Smooth muscle cell of the brain vasculature (primary cell): Measurements from ENCODE around the gene CAMK1D.

Experiments used
- DNase-seq: peaks from one replicate; pipeline ENCODE4 v3.0.0-alpha.2; 2012; ENCODE audit warnings: low read depth, low spot score

Gene CAMK1D

DNA sequence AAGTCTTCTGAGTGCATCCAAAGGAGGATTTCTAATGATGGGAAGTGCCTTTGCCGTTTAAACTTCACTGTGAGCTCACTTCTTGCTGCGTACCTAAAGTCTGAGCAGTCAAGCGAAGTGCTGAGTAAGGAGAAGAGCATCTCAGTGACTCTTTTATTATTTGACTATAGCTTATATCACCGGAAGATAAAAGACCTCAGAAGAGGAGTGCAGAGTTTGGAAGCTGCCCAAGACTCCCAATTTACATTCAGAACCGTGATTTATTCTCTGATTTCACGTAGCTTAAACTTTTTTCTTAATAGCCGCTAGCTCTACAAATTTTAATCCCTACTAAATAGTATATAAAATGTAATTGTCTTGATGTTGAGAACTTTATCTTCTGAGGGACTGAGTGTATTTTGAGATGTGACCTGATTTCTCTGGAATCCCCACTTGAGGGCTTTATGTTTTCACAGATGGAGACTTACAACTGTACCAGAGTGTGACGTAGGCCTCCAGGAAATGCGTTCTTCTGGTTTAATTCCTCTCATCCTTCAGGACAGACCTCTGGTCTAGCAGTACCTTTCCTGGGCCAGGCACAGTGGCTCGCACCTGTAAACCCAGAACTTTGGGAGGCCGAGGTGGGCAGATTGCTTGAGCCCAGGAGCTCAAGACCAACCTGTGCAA, 51.1 kb downstream of the CAMK1D start:
- no peak for DNase-seq

DNA sequence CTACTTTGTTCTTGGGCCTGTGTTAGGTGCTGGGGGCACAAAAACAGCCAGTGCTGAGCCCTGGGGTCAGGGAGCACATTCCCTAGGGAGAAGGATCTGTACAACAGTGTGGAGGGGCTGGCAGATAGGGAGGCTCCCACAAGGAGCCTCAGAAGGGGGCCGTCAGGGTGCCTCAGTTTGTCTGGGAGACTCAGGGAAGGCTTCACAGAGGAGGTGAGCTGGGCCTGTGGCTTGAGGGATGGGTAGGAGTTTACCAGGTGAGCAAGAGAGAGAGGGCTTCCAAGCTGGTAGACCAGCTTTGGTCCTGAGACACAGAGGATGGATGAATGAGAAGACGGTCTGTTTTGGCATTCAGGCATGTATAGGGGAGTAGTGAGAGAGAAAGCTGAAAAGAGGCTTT, 52.1 kb downstream of the CAMK1D start:
- DNase-seq, result no peak

DNA sequence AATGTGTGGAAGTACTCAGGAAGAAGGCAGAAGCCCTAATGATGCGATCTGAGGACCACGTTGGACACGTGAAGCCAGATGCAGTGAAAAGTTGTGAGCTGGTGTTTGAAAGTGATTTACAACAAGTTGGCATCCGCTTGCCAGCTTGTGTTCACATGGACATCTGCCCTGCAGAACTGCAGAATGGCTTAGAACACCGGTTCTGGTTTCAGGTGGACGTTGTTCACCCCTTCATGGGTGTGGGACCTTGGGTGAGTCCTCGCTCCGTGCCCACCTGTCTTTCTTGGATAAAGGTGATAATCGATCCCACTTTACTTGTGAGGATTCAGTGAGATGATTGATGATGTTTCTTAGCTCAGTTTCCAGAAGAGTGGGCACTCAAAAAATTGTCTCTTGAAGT, 53.8 kb downstream of the CAMK1D start:
- DNase-seq, result no peak

DNA sequence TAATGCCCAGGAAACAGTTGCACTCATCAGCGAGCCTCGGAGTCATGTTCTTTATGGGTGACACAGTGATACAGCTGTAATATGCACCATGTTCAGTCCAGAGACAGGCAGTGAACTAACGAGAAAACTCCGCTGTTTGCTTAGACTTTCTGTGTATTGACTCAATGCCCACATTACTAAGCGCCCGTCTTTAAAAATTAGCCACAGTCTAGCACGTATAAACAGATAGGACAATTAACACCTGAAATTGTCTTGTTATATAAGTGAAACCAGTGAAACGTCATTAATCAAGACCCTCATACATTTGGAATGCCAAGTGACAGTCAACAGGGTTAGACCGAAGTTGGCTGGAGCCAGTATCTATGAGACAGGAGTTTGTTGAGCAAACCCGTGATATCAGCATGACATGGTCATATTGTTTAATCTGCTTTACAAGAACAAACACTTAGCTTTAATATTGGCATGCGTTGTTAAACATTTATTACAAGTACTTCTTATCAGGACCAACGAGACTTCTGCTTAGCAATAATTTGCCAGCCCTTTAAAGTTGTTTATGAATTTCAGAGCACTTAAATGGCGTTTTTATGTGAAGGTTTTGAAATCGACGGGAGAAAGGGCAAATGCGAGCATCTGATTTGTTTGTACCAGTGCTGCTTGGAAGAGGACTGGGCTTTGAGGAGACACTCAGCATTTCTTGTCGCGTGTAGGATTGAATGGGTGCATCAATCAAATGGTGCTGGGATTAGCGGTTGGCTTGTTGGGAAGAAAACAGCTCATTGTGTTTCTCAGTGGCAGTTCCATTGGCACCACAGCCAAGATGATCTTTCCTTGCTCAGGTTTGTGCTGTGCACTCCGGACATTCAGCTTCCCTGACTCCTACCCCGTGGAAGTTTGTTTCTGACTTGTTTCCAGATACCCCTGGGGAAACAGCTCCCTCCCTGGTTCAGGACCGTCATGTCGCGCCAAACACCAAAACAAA, 56.3 kb downstream of the CAMK1D start:
- no peak for DNase-seq

DNA sequence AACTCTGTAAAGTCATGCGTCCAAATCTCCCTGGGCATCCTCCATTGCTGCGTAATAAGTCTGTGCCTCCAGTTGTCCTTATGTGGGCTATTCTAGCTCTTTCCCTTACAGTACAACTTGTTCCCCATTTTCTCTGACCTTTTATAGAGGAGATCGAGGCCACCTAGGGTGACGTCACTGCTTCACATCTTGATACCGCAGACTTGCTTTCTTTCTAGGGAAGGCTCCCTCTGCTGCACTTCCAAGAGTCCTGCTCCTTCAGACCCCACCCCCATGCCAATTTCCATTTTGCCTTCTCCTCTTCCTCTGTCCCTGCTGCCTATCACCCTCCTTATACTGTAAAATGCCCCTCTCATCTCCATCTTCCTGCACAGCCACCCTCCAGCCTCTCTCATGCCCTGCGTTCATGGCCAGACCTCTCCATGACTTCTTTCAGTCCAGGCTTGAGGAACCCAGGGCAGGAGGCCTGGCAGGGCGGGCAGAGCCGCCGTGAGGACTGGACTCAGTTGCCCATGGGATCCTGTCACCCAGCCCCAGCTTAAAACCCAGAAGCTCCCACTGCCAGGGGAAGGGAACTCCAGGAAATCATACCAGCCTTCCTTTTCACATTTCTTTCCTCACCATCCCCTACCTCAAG, 57.5 kb downstream of the CAMK1D start:
- no peak for DNase-seq

DNA sequence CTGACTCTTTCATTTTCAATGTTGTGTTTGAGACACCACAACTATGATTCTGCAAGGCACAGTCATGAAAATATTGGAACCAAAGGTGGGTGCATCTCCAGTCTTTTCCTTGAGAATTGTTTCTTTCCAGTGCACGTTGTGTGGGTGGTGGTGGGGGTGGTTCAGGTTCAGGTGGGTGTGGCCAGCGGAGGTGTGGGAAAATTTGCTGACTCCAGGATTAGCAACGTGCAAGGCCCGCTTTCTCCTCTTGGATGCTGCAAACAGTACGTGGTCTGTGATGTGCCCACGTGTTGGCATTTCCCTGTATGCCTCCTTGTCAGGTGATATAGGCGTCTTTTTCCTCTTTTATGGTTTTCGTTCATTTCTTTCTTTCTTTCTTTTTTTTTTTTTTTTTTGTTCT, 59.1 kb downstream of the CAMK1D start:
- DNase-seq, result no peak

DNA sequence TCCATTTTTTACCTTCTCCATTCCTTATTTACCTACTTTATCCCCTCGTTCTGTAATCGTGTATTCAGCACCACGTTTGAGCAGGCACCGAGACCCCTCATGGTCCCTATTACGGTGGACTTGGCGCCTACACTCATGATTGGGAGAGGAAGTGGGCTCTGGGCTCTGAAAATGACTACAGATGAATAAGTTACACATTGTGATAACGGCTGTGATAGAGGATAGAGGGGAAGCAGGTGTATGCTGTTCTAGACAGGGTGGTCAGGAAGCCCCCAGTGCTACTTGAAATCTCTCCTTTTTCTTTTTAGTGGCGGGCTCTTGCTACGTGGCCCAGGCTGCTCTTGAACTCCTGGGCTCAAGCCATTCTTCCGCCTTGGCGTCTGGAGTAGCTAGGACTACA, 59.8 kb downstream of the CAMK1D start:
- DNase-seq, result no peak

DNA sequence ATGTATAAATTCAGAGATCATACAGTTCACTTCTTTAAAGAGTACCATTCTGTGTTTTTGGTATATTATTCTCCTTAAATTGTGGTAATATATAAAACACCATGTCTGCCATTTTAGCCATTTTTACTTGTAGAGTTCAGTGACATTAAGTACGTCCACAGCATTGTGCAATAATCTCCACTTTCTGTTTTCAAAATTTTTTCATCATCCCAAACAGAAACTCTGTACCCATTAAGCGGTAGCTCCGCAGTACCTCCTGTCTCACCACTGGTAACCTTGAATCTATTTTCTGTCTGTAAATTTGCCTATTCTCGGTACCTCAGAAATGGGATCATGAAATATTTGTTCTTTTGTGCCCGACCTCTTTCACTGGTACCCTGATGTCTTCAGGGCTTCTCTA, 60.3 kb downstream of the CAMK1D start:
- DNase-seq, result no peak

DNA sequence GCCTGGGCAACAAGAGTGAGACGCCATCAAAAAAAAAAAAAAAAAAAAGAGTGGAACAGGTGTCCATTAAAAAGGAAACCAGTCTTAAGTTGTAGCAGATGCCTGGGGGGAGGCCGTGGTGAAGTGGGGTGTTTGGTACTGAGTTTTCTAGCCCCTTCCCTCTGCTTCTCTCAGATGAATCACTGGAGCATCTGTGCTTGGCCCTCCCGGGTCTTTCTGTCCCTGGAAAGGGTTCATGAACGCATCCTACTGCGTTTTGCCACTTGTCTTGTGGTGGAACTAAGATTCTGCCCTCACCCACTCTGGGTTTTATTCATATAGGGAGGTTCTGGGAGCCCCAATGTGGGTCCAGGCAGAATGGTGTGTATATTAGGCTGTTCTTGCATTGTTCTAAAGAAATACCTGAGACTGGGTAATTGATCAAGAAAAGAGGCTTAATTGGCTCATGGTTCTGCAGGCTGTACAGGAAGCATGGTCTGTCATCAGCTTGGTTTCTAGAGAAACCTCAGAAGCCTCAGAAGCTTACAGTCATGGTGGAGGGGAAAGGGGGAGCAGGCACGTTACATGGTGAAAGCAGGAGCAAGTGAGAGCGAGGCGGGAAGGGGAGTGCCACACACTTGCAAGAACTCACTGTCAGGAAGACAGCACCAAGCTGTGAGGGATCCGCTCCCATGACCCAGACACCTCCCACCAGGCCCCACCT, 63.5 kb downstream of the CAMK1D start:
- DNase-seq, result no peak

DNA sequence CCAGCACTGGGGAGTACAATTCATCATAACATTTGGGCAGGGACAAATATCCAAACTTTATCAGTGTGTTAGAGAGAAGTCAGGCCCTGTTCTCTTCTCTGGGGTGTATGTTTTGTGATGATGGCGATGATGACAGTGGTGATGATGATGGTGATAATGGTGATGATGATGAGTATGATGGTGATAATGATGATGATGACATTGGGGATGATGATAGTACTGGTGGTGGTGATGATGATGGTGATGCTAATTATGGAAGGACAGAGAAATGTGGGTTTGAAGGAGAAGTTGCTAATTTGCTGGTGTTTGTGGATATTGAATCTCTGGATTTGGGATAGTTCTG, 64.0 kb downstream of the CAMK1D start:
- DNase-seq, result no peak

DNA sequence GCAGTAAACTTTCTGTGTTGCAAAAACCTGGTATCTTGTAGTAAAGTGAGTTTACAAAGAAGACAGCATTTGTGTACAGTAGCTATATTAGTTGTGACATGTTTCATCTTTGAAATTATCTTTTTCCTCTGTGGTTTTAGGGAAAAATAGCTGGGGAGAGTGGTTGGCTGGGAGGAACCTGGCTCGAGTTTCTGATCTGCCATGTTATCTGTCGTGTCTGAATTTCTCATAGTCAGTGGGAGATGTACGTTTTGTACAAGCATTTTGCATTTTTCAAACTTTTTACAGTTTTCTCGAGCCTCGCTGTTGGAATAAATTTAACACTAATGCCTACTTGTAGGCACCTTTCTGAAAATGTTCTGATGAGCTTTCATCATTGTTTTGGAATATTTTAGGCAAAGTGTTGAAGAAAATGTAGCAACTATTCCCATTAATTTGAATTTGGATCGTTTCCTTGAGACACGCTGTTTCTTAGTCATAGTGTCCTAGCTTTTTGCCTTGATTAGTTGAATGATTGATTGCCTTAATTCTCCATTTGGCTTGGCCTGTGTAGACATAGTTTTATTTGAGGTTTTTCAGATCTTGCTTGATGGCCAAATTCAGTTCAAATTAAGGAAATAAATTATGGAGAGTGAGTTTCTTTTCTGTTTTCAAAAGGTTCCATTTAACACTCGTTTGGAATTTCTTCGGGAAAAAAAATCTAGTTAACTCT, 65.1 kb downstream of the CAMK1D start:
- DNase-seq, result no peak

DNA sequence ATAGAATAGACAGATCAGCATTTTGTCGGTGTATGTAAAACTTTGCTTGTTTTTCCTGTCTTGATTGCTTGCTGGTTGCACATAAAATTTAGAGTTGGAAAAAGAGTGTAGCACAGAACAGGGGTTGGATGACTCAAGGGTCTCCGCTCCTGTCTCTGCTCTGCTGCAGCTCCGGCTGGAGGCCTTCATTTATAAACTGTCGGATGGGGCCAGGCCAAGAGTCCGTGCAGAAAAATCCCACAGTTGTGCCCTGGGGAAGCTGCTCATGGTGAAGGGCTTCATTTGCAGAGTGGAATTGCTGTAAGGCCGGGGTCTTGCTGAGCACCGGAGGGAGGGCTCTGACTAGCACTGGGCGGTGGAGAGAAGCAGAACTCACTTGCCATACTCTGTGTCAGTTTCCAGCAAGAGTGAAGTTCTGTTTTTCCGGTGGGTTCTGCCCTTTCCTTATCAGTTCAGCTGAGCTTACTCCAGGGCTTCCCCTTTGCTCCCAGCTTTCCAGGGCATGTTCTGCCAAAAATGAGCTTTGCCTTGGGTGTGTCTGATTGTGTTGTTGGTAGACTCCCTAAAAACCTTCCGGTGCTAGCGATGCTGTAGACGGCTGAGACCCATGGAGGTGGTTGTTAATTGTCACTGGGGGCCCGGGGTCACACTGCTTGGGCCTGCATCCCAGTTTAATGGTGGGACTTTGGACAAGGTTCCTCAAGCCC, 67.2 kb downstream of the CAMK1D start:
- no peak for DNase-seq

DNA sequence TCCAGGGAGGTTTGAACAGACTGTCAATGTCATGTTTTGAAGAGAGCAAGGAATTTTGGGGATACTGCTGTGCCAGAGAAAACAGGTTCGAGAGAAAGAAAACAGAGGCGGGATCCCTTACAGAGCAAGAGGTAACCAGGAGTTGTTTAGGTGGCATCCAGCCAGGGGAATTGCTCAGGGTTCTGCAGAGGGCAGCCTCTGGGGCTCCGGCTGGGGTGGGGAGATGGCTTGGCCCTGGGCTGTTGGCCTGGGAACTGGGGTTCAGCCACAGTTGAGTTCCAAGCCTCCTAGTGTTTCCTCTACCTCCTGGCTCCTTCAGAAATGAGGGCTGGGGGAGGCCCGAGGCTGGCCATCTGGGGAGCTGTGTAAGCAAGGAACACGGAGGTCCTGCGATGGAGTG, 68.0 kb downstream of the CAMK1D start:
- DNase-seq, result no peak

DNA sequence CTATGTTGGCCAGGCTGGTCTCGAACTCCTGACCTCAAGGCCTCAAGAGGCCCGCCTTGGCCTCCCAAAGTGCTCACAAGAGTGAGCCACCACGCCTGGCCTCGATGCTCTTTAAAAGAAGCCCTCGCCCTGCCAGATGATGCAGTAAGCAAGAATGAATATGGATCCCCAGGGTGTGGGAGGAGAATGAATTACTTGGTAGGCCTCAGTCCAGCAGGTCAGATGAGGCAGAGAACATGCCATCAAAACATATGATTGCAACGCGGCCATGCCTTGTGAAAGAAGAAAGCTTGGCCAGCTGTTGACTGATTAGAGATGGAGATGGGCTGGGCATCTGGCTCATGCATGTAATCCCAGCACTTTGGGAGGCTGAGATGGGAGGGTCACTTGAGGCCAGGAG, 68.7 kb downstream of the CAMK1D start:
- no peak for DNase-seq

DNA sequence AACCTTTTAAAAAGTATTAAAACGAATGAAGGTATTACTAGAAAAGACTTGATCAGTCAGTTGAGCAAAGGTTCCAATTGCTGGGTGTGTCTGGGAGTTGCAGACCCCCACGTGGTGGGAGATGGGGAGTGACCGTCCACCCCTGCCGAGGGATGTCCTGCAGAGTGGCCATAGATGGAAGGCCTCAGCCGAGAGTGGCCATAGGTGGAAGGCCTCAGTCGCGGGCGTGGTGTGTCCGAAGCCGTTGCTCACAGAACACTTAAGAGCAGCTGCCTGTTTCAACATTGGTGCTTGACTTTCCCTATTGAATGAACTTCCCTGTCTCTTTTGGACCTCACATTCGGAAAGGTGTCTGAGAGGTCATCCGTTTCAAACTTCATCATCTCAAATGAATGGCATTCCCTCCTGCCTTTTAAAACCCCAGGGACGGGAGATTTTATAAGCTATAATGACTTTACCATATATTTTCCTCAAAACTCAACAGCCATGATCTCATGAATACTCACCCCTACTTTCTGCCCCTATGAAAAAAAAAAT, 69.4 kb downstream of the CAMK1D start:
- no peak for DNase-seq

DNA sequence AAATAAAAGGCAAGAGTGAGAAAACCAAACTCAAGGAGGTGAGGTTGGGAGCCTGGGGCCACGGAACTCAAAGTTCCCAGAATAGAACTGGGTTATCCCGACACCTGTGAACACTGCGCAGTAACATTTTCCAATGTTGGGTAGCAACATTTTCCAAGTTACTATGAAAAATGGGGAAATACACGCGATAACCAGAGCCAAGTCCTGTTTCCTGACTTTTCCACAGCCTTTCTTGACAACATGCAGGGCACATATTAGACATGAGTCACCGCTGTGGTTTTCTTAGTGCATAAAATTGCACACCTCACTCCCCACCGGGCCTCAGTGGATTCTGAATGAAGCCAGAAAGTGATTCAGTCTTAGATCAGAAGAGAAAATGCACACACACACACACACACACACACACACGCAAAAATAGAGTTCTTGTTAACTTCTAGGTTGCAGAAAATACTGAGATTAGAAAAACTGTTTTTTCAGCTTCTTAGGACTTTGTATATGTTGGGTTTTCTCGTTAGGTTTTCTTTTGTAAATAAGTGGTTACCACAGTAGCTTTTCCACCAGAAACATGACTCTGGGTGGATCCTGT, 70.0 kb downstream of the CAMK1D start:
- DNase-seq, result peak; percentile 84

DNA sequence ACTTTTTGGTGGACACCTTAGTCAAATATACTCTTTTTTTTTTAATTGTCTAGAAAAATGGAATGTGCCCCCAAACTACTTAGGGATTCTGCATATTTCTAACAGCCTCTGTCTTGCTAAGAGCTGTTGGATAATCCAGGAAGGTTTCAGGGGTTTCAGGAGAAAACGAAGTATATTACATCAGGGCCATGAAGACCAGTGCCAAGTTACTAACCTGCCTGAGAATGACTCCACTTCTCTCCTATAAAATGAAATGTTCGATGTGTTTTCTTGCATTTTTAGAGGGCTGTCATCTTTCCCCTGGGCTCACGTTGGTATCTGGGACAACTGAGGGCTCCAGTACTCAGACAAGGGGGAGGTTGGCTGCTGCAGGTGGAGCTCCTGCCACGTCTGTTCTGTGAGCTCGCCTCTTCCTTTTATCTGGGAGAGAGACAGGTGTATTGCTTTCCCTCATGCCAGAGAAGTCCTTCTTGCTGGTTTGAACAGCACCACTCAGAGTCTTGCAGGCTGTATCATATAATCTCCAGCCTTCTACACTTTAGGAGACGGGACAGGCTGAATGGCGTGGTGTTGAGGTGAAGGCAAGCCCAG, 71.3 kb downstream of the CAMK1D start:
- no peak for DNase-seq

DNA sequence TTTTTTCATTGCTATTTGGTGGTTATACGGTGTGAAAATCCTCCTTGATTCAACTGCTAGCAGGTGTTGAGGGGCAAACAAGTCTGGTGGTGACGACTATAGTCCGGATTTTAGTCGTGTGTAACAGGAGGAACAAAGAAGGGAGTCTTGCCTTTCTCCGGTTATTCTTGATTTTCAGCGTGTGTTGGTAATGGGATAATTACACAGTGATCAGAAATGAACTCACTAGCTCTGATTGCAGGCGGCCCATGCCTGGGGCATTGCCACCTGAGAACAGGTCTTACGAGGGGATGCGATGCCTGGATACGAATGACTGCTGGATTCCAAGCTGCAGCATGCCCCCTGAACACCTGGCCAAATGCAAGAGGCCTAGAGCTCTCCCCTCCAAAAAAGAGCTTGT, 72.8 kb downstream of the CAMK1D start:
- no peak for DNase-seq

DNA sequence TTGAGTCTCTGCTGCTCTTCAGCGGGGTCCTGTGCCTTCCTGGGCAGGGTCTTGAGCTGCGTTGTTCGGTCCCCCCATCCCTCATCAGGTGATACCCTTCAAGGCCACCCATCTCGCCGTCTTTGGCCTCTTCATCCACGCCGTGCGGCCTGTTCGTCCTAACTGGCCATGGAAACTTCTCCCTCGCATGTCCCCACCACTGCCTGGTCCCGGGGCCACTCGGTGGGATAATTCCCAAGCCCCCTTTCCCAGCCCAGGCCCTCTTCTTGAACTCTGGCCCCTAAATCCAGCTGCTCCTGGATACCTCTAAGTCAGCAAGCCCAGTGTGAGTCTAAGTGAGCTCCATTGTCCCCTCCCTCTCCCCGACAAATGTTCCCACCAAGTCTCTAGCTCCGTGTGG, 74.5 kb downstream of the CAMK1D start:
- DNase-seq, result no peak

DNA sequence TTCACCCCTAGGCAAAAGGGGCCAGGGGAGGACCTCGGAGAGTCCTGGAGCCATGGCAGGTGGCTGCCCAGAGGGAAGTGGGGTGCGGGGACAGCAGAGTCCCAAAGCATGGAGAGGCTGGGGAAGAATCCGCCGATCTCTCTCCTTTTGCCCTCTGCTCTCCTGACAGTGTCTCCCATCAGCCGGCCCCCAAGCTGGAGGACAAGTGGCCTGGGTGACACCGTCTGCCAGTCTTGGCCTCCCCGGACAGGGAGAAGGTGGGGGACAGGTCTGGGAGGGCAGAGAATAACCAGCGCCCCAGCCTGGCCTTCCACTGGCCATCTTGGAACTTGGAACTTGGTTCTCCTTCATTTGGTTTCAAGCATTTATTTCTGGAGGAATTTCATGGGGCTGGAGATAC, 77.9 kb downstream of the CAMK1D start:
- no peak for DNase-seq
